GM18870 (cell line): ENCODE results near the gene MAGEB1.

Source experiments
- ATAC-seq: cut with Tn5 transposase; IDR thresholded peaks from one replicate; pipeline ENCODE4 v1.9.1; 2021; ENCODE audit warnings: moderate library complexity; ENCODE audit not compliant: unreplicated experiment

MAGEB1 gene, protein sequence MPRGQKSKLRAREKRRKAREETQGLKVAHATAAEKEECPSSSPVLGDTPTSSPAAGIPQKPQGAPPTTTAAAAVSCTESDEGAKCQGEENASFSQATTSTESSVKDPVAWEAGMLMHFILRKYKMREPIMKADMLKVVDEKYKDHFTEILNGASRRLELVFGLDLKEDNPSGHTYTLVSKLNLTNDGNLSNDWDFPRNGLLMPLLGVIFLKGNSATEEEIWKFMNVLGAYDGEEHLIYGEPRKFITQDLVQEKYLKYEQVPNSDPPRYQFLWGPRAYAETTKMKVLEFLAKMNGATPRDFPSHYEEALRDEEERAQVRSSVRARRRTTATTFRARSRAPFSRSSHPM

DNA sequence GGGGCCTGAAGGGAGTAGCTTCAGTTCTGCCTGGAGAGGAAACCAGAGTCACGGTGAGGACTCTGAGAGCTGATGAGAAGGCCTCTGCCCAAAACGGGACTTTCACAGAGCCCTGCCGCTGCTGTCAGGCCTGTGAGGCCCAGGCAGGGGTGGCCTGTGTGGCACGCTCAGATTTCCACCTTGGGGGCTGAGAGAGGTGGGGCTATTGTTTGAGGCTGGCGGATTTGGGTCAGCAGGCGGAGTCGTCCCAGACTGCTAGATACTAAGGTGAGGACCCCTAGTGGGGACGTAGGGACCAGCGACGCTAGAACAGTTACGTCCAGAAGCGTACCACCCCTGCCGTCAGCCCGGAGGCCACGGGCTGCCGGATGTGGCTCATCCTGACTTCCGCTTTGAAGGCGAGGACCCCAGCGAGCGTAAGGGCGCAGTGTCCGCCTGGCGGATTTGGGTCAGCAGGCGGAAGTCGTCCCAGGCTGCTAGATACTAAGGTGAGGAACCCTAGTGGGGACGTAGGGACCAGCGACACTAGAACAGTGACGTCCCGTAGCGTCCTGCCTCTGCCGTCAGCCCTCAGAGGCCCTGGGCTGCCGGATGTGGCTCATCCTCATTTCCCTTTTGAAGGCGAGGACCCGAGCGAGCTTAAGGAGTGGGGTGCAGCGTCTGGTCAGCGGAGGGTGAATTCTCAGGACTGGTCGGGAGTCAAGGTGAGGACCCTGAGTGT, at the start of gene MAGEB1:
TSS of gene MAGEB1 (plus strand) at position 378 of the 721 bp plus-strand sequence. CDS start 3,348 bp downstream, outside the sequence.
- ATAC-seq, result no peak

DNA sequence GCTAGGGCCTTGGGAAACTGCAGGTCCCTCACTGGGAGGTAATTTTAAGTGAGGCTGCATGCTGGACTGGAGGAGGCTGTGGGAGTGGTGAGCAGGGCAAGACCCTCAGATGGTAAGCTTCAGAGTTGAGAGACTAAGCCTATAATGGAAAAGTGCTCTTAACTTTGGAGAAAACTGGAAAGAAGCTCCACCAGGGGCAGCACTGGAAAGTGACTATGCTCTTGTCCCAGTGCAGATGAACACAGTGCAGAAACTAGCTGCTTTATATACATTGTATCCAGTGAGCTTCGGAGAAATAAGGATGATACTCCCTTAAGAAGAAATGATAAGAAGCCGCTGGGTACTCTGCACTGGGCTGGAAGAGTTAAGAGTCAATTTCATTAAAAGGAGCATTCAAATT, 34.8 kb upstream of the MAGEB1 start:
- no peak for ATAC-seq

DNA sequence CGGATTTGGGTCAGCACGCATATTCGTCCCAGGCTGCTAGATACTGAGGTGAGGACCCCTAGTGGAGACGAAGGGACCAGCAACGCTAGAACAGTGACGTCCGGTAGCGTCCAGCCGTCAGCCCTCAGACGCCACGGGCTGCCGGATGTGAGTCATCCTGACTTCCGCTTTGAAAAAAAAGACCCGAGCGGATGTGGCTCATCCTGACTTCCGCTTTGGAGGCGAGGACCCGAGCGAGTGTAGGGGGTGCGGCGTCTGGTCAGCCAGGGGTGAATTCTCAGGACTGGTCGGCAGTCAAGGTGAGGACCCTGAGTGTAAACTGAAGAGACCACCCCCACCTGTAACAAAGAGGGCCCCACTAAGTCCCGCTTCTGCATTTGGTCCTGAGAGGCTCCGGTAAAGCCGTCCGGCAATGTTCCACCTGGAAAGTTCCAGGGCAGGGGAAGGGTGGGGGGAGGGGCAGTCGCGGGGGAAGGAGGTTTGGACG, 31.5 kb upstream of the MAGEB1 start, which contains the start of gene MAGEB2:
TSS of gene MAGEB2 (plus strand) at position 207 of the 487 bp plus-strand sequence. CDS start 3,018 bp downstream, outside the sequence.
- ATAC-seq, result no peak

DNA sequence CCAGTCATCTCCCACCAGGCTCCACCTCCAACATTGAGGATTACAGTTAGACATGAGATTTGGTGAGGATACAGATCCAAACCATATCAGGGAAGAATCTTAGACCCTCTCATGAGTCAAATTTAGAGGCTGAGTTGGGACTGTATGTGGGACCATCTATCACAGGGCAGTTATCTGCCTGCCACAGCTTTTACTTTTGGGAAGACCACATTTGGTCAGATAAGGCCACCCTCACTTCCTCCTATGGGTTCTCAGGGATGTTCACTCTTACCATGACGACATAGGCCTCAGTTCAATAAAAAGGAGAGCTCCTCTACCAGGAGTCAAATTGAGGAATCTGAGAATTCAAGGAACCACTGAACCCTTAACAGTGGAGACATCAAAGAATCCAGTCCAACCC, 29.5 kb upstream of the MAGEB1 start:
- no peak for ATAC-seq

DNA sequence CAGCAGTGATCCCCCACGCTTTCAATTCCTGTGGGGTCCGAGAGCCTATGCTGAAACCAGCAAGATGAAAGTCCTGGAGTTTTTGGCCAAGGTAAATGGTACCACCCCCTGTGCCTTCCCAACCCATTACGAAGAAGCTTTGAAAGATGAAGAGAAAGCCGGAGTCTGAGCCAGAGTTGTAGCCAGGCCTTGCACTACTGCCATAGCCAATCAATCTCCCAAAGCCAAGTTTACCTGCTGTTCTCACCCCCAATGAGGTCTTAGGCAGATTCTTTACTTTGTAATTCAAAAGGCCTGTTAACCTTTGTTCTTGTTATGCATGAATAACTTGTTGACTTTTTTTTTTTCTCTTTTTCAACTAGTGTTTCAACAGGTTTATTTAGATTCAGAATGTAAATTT, 27.6 kb upstream of the MAGEB1 start:
- no peak for ATAC-seq

DNA sequence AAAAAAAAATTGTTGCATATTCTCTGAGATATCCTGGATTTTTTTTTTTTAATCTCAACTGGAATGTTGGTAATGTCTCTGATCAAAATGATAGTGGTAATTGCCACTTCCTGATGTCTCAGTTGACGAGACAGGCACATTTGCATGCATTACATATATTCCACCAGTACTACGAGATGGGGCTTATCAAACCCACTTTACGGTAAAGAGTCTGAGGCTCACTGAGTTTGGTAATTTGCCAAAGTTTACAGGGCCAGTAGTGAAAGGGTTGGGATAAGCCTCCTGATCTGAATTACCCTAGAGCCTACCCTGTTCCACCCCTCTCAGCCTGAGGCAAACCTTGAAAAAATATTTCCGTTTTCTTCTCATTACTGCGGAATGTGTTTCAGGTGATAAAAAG, 26.3 kb upstream of the MAGEB1 start:
- ATAC-seq, result no peak

DNA sequence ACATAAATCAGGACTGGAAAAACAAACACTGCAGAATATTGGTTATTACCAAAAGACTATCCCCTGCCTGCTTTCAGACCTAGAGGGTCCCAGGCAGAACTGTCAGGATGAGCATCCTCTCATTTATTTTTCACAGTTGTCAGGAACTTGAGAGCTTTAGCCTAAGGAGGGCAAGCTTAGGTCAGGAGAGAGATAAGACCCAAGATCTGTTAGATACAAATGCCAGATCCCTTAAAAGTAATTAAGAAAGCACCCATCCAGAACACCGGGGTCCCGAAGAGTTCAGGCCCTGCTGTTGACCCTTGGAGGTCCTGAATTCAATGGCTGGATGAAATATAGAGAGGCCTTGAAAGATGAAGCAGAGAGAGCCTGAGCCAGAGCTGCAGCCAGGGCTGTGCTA, 22.4 kb upstream of the MAGEB1 start:
- no peak for ATAC-seq

DNA sequence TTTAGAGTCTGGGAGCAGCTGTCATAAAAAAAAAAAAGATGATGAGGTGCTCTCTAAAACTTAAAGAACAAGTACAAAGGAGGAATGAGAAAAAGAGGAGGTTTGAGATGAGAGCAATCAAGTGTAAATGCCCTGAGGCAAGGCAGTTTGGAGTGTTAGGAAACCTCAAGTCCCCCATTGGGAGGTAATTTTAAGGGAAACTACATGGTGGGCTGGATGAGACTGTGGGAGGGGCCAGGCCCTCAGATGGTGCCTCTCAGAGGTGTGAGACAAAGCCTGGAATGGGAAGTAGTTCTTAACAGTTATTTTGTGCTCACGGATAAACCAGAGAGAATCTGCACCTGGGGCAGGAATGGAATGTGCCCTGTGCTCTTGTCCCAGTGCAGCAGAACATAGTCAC, 18.4 kb upstream of the MAGEB1 start:
- no peak for ATAC-seq

DNA sequence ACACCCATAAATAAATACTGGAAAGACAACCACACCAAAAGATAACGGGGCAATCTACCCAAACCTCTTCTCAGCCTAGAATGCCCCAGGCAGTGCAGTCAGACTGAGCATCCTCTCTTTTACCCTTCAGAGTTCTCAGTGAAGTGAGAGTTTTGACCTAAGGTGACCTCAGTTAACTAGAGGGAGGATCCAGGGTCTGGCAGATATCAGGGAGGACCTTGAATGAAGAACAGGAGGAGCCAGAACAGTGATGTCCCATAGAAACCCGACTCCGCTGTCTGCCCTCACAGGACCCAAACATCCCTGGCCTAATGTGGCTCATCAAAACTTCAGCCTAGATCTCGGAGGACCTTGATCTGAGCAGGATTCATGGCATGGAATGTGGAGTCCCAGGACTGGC, 16.6 kb upstream of the MAGEB1 start, which contains the start of gene MAGEB3:
TSS of gene MAGEB3 (plus strand) at position 263 of the 400 bp plus-strand sequence. CDS start 5,268 bp downstream, outside the sequence.
- ATAC-seq, result no peak

DNA sequence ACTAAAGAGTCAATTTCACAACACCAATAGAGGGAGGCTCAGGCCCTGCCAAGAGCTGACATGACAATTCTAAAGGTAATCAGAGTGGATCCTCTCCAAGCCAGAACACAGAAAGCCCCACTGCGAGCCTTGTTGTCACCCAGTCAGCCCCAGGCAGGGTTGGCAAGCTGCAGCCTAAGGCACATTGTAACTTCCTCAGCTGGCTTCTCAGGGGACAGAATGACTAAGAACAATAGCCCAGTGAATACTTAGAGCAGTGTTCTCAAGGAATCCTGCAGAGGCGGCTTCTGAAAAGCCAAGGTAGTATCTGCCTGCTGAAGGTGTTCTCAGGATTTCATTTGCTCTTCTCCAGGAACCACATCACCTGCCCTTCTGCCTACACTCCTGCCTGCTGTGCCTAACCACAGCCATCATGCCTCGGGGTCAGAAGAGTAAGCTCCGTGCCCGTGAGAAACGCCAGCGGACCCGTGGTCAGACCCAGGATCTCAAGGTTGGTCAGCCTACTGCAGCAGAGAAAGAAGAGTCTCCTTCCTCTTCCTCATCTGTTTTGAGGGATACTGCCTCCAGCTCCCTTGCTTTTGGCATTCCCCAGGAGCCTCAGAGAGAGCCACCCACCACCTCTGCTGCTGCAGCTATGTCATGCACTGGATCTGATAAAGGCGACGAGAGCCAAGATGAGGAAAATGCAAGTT, 5.1 kb upstream of the MAGEB1 start, which contains the start of gene MAGEB4:
TSS of gene MAGEB4 (plus strand) at position 277 of the 692 bp plus-strand sequence. CDS start at position 413, 136 bp downstream.
- no peak for ATAC-seq

DNA sequence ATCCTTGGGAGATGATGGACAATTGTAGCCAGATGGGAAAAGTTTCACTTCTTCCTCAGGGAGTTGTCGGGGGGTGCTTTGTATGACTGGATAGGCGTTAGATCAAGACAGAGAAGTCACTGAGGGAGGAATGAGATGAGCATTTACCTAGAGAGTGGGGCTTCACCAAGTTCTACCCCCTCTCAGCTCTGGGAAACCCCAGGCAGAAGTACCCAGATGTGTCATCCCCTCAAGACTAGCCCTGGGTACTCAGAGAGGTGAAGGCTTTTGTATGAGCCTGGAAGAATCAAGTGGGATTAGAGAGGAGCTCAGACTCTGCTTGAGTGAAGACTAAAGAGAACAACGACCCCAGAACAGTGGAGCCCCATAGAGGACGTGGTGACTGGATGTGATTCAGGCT, 1.9 kb downstream of the MAGEB1 start:
- ATAC-seq, result peak; percentile 71

DNA sequence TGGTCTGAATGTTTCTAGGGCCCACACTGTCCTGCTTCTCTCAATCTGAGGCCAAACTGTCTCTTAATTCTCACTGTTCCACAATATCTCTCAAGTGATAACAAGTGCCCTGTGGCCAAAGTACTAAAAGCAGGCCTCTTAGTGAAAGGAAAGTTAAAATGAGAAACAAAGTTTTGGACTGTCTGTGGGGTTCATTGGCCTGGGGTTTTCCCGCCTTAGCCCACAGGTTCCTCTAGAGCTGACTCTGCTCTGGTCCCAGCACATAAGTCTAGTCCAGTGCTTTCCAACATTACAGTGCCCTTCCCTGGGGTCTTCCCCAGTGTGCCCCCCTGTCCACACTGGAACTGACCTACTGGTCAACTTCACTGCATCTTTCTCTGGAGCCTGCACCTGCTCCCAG, 6.3 kb downstream of the MAGEB1 start:
- peak; percentile 41 for ATAC-seq

DNA sequence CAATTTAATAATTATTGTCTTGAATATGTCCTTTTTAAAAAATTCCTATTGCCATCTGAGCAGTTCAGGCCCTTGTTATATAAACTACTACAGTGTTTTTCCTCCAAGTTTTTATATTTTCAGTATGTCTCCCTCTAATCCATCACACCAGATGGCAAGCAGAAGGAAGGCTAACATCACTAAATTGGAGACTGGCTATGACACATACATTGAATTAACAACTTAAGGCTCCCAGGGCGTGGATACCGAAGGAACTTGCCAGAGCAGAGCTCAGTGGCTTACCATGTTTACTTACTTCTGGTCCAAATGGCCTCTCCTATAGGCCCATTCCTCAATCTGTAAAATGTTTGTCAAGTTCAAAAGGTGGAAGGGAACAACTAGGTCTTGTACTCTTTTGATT, 13.0 kb downstream of the MAGEB1 start:
- no peak for ATAC-seq

DNA sequence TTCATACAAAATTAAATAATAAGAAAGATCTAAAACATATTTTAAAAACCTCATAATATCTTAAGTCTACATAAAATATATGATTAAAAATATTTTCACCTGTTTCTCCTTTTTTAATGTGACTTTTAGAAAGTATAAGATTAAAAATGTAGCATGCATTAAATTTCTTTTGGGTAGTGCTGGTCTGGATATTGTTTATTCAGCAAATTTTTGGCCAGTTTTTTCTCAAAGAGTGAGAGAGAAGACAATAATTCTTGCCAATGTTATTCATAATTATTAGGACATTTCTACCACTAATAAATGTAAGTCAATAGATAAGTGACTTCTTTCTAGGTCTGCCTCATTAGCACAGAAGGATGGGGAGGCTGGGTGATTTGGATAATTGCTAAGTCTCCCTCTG, 14.1 kb downstream of the MAGEB1 start:
- no peak for ATAC-seq

DNA sequence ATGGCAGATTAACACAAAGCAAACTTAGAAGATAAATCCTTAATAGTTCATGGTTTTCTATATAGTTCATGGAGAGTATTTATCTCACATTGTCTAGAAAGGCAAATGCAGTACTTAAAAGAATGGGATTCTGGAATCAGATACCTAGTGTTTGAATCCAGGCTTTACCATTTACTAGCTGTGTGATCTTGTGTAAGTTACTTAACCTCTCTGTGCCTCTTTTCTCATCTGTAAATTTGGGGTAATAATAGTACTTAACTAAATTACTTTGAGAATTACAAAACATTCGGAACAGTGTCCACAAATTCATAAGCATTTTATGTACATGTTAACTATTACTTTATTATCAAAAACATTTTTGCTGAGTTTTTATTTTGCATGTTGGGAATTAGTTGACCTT, 15.8 kb downstream of the MAGEB1 start:
- ATAC-seq, result no peak

DNA sequence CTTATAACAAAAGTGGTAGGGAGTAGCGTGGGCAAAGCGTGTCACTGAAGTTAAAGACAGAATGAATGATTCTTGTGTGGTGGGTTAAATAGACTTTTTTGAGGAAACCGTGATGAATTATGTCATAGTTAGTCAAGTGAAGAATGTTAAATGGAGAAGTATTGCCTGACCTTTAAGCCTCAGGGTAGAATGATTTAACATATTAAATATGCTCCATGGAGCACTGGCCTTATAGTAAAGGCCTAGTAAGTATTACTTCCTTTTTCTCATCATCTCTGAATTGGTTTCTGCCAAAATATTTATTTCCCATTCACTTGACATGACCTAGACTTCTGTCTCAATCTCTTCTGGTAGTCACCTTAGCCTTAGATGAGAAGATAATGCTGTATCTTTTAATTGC, 23.7 kb downstream of the MAGEB1 start:
- no peak for ATAC-seq

DNA sequence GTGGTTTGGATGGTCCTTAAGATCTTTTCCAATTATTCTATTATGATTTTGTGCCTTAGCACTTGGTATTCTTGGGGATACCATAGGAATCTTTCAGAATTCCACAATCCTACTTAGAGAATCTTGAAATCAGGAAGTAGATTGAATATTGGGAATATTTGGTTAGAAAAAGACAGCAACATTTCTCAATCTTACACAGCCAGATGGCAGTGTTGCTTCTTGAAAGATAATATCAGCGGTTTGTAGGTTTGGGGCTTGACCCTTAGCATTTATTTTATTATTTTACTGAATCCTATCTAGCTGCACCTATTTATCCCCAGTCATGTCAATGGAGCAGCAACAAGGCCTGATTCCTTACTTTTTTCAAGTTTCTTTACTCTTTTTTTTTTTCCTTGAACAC, 28.6 kb downstream of the MAGEB1 start:
- ATAC-seq, result no peak

DNA sequence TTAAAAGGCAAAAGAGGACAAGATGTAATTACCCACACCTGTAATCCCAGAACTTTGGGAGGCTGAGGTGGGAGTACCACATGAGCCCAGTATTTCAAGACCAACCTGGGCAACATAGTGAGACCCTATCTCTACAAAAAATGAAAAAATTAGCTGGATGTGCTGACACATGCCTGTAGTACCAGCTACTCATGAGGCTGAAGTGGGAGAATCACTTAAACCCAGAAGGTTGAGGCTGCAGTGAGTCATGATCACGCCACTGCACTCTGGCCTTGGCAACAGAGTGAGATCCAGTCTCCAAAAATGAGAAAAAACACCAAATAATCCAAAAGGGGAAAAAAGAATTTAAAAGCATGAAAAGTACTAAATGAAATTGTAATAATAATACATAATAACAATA, 31.4 kb downstream of the MAGEB1 start:
- no peak for ATAC-seq

DNA sequence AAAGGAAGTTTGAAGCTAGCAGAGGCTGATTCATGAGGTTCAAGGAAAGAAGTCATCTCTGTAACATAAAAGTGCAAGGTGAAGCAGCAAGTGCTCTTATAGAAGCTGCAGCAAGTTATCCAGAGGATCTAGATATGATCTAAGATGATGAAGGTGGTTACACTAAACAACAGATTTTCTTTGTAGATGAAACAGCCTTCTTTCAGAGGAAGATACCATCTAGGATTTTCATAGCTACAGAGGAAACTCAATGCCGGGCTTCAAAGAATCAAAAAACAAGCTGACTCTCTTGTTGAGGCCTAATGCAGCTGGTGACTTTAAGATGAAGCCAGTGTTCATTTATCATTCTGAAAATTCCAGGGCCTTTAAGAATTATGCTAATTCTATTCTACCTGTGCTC, 33.5 kb downstream of the MAGEB1 start:
- no peak for ATAC-seq

DNA sequence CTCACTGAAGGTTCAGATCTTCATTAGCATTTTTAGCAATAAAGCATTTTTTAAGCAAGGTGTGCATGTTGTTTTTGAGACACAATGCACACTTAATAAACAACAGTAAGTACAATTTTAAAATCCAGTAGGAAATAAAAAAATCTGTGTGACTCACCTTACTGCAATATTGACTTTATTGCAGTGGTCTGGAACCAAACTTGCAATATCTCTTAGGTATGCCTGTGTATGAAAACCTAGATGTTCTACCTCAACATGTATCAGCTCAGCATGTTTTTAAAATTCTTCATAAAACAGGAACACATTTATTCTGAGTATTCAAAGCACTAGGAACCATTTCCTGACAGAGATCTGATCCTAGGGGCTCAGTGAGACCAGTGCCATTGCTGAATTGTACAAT, 35.6 kb downstream of the MAGEB1 start:
- no peak for ATAC-seq

DNA sequence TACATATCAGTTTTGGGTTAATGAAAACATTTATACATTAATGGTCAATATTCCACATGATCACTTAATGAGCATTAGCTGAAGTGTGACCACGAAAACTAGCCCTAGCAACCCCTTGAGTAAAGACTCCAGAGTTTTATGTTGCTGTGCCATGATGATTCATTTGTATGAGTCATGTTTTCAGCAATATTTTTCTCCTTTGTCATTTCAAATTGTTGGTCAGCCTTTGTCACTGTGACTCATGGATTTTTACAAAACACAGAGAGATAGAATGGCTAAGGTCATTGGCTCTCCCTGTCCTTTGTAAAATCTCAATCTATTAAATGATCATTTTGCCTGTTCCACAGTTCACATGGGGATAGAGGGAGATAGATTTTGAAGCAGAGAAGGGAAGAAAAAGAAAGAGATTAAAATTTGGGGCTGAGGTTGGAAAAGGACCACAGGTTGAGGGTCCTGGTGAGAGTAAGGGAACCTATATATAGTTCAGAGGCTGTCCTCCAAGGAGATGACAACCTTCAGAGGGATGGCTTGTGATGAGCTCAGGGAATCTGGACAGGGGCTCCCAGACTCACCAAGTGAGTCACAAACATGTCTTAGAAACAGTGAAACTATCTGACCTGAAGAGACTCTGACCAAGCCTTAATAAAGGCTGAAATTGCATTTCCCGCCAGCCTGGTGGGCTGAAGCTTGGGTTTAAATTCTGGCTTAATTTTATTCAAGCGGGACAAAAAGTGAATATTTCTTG, 36.7 kb downstream of the MAGEB1 start:
- ATAC-seq, result no peak
